Ovary (tissue), 9 donors: Measurements from ENCODE around the gene TERT. TPM values are rescaled to one million over a fixed set of nuclear protein-coding genes. Genes with fewer than 3 reads are reported as not detected.

Source experiments
- DNase-seq, 5 donors: peaks; one replicate each; pipeline ENCODE4 v3.0.0-alpha.2; 2019 to 2020
- H3K27ac ChIP-seq, 2 donors: fragments of 200-600 bp; one replicate each; pipeline versions ENCODE4 v1.5.1 to v1.8.0; 2019 to 2022
- H3K27me3 ChIP-seq: fragments of 200-600 bp; one replicate; pipeline ENCODE4 v1.8.0; 2022
- H3K36me3 ChIP-seq: fragments of 200-600 bp; sonication (generic); one replicate; pipeline ENCODE4 v1.5.1; 2019
- H3K4me1 ChIP-seq: one replicate; pipeline ENCODE4 v1.8.1; 2013; ENCODE audit warnings: mild to moderate bottlenecking, moderate library complexity; ENCODE audit not compliant: insufficient read depth
- H3K4me3 ChIP-seq: fragments of 200-600 bp; sonication (generic); one replicate; pipeline ENCODE4 v1.5.1; 2017
- H3K9me3 ChIP-seq, 2 donors: fragments of 200-600 bp in 1 of 2; sonication (generic) in 1 of 2; one replicate each; pipeline versions ENCODE4 v1.5.1 to v1.8.1; 2013 to 2019; ENCODE audit warnings: mild to moderate bottlenecking in 1 of 2, moderate library complexity in 1 of 2
- EP300 ChIP-seq: sonication (generic); formaldehyde crosslinking; IDR thresholded peaks from one replicate; pipeline ENCODE4 v1.6.1; 2017; ENCODE audit warnings: antibody characterized with exemption
- POLR2A ChIP-seq: fragments of 450-650 bp; IDR thresholded peaks from one replicate; pipeline ENCODE4 v1.6.1; 2017; ENCODE audit warnings: antibody characterized with exemption, mild to moderate bottlenecking, moderate library complexity
- WGBS, 3 donors: extraction: QIAGEN DNeasy Blood & Tissue Kit in 1 of 3; methylation state at CpG; one replicate each; pipeline versions ENCODE4 v1.1.5 to v1.1.7; 2013 to 2017; 5-methylcytosine and 5-hydroxymethylcytosine counted together
- intact Hi-C, 4 donors: fragments of 100-400 bp; cut with DNase I; formaldehyde crosslinking; loops; one replicate each; pipeline versions ENCODE4 v1.11.0 to v1.15.1; 2022 to 2023
- polyA plus RNA-seq, 2 donors: library from polyadenylated mRNA; stranded (reverse); fragments of 200-250 nt in 1 of 2; fragments of 350-450 nt in 1 of 2; fragmentation: Illumina TruSeq in 1 of 2; extraction: RNeasy Lipid Tissue Mini Kit (QIAGEN cat#74804) in 1 of 2; gene quantifications; one replicate each; pipeline ENCODE4 v1.2.3, GENCODE V29; 2013 to 2014
- total RNA-seq, 7 donors: library from RNA; depleted of rRNA in 2 of 7; stranded (reverse); fragments of >200 nt in 2 of 7; fragmentation: NEBNext Ultra II Directional in 3 of 7; extraction: Animal tissue kit (Norgen Biotek cat#: 25700) in 3 of 7; gene quantifications; one replicate each; pipeline versions ENCODE4 v1.1.0 to v1.2.4, GENCODE V29; 2016 to 2023
- TF ChIP-seq, protein P1 (sequence below), 3 donors: fragments of 450-650 bp in 2 of 3; fragments of 200-600 bp in 1 of 3; IDR thresholded peaks; one replicate each; pipeline versions ENCODE4 v1.5.1 to v1.8.0; 2016 to 2022; ENCODE audit warnings: antibody characterized with exemption in 3 of 3, mild to moderate bottlenecking in 1 of 3
- donor health status: DM: no; HTN: no; CAD: no; lungs with moderate emphysema.
- donor health status: DM: no; HTN: no; CAD: no.
- donor health status: Bipolar disorder and iron deficiency.
- donor health status: DM: yes; HTN: yes; CAD: no.
- donor health status: DM: no; HTN: no; CAD: no.
- donor health status: DM: yes; HTN: yes; CAD: no.

Gene TERT
- total and polyA plus RNA-seq, 9 donors = 0.10 to 3.1 TPM; not detected in 7

DNA sequence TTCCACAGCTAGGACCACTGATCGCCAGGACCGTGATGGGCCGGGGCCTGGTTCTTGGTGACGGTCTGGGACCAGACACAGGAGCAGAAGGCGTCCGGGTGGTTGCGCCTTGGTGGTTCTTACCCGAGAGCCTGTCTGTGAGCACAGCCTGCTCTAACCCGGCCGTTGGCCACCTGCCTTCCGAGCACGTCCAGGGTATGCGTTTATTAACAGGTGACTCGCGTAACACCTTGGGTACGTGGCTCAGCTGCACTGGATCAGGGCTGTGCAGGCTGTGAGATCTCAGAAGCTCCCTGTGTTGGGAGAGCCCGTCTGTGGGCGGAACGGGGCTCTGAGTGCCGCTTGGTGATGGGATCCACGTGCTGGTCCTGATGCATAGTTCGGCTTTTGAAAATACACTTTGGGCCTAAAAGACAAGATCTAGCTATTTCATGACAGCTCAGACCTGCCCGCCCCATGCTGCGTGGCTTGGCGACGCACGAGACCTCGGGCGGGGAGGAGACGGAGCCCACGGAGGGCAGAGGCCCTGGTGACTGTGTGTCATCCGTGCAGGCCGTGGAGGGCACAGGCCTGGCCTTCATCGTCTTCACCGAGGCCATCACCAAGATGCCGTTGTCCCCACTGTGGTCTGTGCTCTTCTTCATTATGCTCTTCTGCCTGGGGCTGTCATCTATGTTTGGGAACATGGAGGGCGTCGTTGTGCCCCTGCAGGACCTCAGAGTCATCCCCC, 76.4 kb downstream of the TERT start:
- Histone ChIP-seq H3K27ac (no peak overlapping the region), H3K4me3 (no peak overlapping the region), H3K27me3 (no peaks in the 10 kb centered on the region), H3K4me1 (no peaks in the 10 kb centered on the region), H3K36me3 (no peaks in the 10 kb centered on the region), H3K9me3 (no peaks in the 10 kb centered on the region)
- intact Hi-C loops = no loop called here
- no peak for DNase-seq
- WGBS, 3 donors = 82 to 85% (median 83%) methylated on average over 38 of the region's 38 CpGs
- TF ChIP-seq POLR2A (no peak), EP300 (no peak)
- TF ChIP-seq, protein P1, sequence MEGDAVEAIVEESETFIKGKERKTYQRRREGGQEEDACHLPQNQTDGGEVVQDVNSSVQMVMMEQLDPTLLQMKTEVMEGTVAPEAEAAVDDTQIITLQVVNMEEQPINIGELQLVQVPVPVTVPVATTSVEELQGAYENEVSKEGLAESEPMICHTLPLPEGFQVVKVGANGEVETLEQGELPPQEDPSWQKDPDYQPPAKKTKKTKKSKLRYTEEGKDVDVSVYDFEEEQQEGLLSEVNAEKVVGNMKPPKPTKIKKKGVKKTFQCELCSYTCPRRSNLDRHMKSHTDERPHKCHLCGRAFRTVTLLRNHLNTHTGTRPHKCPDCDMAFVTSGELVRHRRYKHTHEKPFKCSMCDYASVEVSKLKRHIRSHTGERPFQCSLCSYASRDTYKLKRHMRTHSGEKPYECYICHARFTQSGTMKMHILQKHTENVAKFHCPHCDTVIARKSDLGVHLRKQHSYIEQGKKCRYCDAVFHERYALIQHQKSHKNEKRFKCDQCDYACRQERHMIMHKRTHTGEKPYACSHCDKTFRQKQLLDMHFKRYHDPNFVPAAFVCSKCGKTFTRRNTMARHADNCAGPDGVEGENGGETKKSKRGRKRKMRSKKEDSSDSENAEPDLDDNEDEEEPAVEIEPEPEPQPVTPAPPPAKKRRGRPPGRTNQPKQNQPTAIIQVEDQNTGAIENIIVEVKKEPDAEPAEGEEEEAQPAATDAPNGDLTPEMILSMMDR (IDR thresholded peaks at IDR 0.05) = no peak

DNA sequence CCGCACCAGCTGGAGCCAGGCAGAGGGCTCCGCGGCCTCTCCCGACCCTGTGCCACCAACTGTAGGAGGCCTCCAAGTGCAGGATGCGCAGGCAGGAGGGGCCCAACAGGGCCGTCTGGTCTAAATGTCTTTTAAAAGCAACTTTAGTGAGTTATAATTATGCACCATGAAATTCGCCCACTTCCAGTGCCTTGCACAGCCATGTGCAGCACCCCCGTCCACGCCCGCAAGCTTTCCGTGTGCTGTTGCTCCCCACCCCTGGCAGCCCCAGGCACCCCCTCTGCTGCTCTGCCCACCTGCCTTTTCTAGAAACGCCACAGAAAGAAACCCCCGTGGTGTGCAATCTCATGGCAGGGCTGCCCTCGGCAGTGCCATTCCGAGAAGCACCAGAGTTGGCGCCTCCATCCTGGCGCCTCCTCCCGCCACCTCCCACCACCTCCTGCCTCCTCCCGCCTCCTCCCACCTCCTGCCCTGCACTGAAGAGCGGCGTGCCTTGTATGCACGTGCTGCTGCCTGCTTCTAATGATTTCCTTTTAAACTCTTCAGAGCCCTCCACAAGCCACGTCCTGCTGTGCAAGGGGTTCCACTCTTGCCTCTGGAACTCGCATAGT, 77.2 kb downstream of the TERT start:
- Histone ChIP-seq H3K9me3 (no peaks in the 10 kb centered on the region), H3K4me1 (no peaks in the 10 kb centered on the region), H3K27me3 (no peaks in the 10 kb centered on the region), H3K27ac (no peak overlapping the region), H3K4me3 (no peak overlapping the region), H3K36me3 (no peaks in the 10 kb centered on the region)
- TF ChIP-seq, protein P1 (IDR thresholded peaks at IDR 0.05) = no peak
- TF ChIP-seq POLR2A (no peak), EP300 (no peak)
- intact Hi-C loops = no loop called here
- 32 to 38% (median 38%) methylated on average over 24 of the region's 24 CpGs for whole genome bisulfite sequencing, 3 donors
- no peak for DNase-seq

DNA sequence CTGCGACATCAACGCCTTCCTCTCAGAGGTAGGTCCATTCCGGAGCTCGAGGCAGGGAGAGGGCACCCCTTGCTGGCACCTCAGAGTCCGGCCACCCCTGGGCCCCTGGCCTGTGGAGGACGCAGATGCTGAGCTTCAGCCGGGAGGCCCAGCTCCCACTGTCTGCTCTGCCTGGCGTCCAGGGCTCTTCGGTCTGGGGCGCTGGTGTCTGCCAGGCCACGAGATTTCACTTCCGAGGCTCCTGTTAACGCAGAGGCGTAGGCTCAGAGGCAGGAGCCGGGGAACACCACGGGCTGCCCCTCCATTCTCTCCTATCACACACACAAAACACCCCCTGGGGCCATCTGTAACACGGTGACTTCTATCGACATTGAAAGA, 78.0 kb downstream of the TERT start:
- WGBS, 3 donors = 83 to 91% (median 88%) methylated on average over 17 to 18 of the region's 18 CpGs
- Histone ChIP-seq H3K27me3 (no peaks in the 10 kb centered on the region), H3K36me3 (no peaks in the 10 kb centered on the region), H3K9me3 (no peaks in the 10 kb centered on the region), H3K4me3 (no peak overlapping the region), H3K4me1 (no peaks in the 10 kb centered on the region), H3K27ac (no peak overlapping the region)
- DNase-seq = no peak
- intact Hi-C loops = no loop called here
- TF ChIP-seq EP300 = no peak
- TF ChIP-seq POLR2A = no peak
- TF ChIP-seq, protein P1 (IDR thresholded peaks at IDR 0.05) = no peak

DNA sequence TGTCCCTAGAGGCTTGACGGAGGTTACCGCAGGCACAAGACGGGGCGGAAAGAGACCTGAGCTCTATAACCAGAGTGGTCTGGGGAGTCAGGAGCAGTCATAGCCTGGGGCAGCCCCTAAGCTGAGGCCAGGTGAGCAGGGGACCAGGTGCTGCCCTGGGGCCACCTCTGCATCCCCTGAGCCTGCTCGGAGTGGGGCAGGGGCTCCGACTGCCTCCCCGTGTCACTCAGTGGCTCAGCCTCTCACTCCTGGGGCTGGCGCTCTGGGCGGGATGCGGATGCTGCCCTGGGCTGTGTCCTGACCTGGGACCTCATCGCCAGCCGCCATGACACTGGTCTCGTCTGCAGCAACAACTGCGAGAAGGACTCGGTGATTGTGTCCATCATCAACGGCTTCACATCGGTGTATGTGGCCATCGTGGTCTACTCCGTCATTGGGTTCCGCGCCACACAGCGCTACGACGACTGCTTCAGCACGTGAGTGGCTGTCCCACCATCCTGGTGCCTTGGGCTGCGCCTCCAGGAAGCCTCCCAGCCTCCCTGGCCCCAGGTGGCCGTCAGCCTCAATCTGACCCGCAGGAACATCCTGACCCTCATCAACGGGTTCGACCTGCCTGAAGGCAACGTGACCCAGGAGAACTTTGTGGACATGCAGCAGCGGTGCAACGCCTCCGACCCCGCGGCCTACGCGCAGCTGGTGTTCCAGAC, 78.5 kb downstream of the TERT start:
- 91 to 92% (median 92%) methylated on average over 38 of the region's 38 CpGs for WGBS, 3 donors
- H3K4me3 ChIP-seq = no peak overlapping the region
- no peaks in the 10 kb centered on the region for H3K27me3 ChIP-seq
- TF ChIP-seq EP300 = no peak
- TF ChIP-seq, protein P1 (IDR thresholded peaks at IDR 0.05) = no peak
- TF ChIP-seq POLR2A = no peak
- no peaks in the 10 kb centered on the region for H3K9me3 ChIP-seq
- H3K4me1 ChIP-seq = no peaks in the 10 kb centered on the region
- H3K36me3 ChIP-seq = no peaks in the 10 kb centered on the region
- H3K27ac ChIP-seq = no peak overlapping the region
- DNase-seq = no peak
- intact Hi-C loops = no loop called here
